IMR-90 (cell line): Measurements from ENCODE around the gene ATP1A1. TPM values are rescaled to one million over a fixed set of nuclear protein-coding genes. Genes with fewer than 3 reads are reported as not detected.

Experiments
- ATAC-seq: fragments of 200-7000 bp; cut with Tn5 transposase; 2 replicates; pipeline ENCODE4 v1.9.1; 2020; ENCODE audit warnings: low read depth, mild to moderate bottlenecking, moderate library complexity
- BruUV-seq: library from RNA; stranded (reverse); fragments of 400-500 nt; replicated peaks from 2 replicates; lab custom pipeline; 2021; lab: Mats Ljungman, UMichigan
- CTCF ChIA-PET: fragments of 300-600 bp; formaldehyde crosslinking; extraction: SDS; loops from one replicate; lab custom pipeline; 2021; ENCODE audit warnings: antibody characterized with exemption; lab: Yijun Ruan, JAX
- POLR2A ChIA-PET: fragments of 300-600 bp; sonication (Branson Sonifier 250); formaldehyde crosslinking; loops from one replicate; lab custom pipeline; 2022; ENCODE audit warnings: antibody characterized with exemption; ENCODE audit not compliant: unreplicated experiment; lab: Charles Lee
- DNase-seq: peaks from one replicate; pipeline ENCODE4 v3.0.0; 2013
- H2AFZ ChIP-seq: replicated peaks from 2 replicates; pipeline ENCODE3; 2013; ENCODE audit warnings: low read length, mild to moderate bottlenecking; ENCODE audit not compliant: poor library complexity
- H2AK5ac ChIP-seq: 2 replicates; pipeline ENCODE4 v1.6.1; 2013; ENCODE audit warnings: low read depth, low read length, inconsistent platforms
- H2AK9ac ChIP-seq: replicated peaks from 2 replicates; pipeline ENCODE3; 2013; ENCODE audit warnings: mild to moderate bottlenecking, low read depth, low read length, moderate library complexity; ENCODE audit not compliant: poor library complexity
- H2BK120ac ChIP-seq: 2 replicates; pipeline ENCODE4 v1.6.1; 2013; ENCODE audit warnings: low read depth, low read length, inconsistent platforms
- H2BK15ac ChIP-seq: 3 replicates; pipeline ENCODE4 v1.6.1; 2013; ENCODE audit warnings: low read depth, low read length, inconsistent platforms
- H2BK20ac ChIP-seq: 2 replicates; pipeline ENCODE4 v1.6.1; 2013; ENCODE audit warnings: low read depth, mild to moderate bottlenecking, inconsistent platforms, low read length, moderate library complexity
- H2BK5ac ChIP-seq: 2 replicates; pipeline ENCODE4 v1.6.1; 2013; ENCODE audit warnings: mild to moderate bottlenecking, low read depth, low read length, inconsistent platforms; ENCODE audit not compliant: poor library complexity, severe bottlenecking
- H3K14ac ChIP-seq: replicated peaks from 2 replicates; pipeline ENCODE4 v1.6.1; 2013; ENCODE audit warnings: low read depth, low read length, inconsistent platforms
- H3K18ac ChIP-seq: 2 replicates; pipeline ENCODE4 v1.6.1; 2013; ENCODE audit warnings: low read depth, low read length, control low read depth
- H3K23ac ChIP-seq: 2 replicates; pipeline ENCODE4 v1.6.1; 2013; ENCODE audit warnings: low read depth, low read length, inconsistent platforms
- H3K27ac ChIP-seq: 2 replicates; pipeline ENCODE4 v1.5.1; 2013; ENCODE audit warnings: mild to moderate bottlenecking, control low read depth, low read length; ENCODE audit not compliant: insufficient read depth
- H3K27me3 ChIP-seq: 2 replicates; pipeline ENCODE4 v1.6.1; 2013; ENCODE audit warnings: low read length; ENCODE audit not compliant: control insufficient read depth, insufficient read depth
- H3K36me3 ChIP-seq: 2 replicates; pipeline ENCODE4 v1.6.1; 2013; ENCODE audit warnings: low read length, mixed read lengths; ENCODE audit not compliant: control insufficient read depth, insufficient read depth
- H3K4ac ChIP-seq: 2 replicates; pipeline ENCODE4 v1.6.1; 2013; ENCODE audit warnings: low read depth, low read length, inconsistent platforms
- H3K4me1 ChIP-seq: 2 replicates; pipeline ENCODE4 v1.6.1; 2013; ENCODE audit warnings: low read length, mixed read lengths; ENCODE audit not compliant: control insufficient read depth, insufficient read depth
- H3K4me2 ChIP-seq: 2 replicates; pipeline ENCODE4 v1.6.1; 2013; ENCODE audit warnings: low read depth, mild to moderate bottlenecking, control low read depth, low read length, moderate library complexity
- H3K4me3 ChIP-seq: 2 replicates; pipeline ENCODE4 v1.5.1; 2013; ENCODE audit warnings: low read depth, mild to moderate bottlenecking, control low read depth, low read length, moderate library complexity; ENCODE audit not compliant: insufficient read depth
- H3K56ac ChIP-seq: 2 replicates; pipeline ENCODE4 v1.6.1; 2013; ENCODE audit warnings: low read length, inconsistent platforms; ENCODE audit not compliant: insufficient read depth; ENCODE audit errors: extremely low read depth
- H3K79me1 ChIP-seq, 2 experiments: 2 replicates each; pipeline ENCODE4 v1.6.1; 2013; ENCODE audit warnings: low read length in 2 of 2, inconsistent platforms in 1 of 2, low read depth in 1 of 2
- H3K9ac ChIP-seq: 2 replicates; pipeline ENCODE4 v1.6.1; 2013; ENCODE audit warnings: low read depth, low read length, control low read depth
- H3K9me1 ChIP-seq: 2 replicates; pipeline ENCODE4 v1.6.1; 2013; ENCODE audit warnings: low read length, inconsistent platforms; ENCODE audit not compliant: insufficient read depth
- H3K9me3 ChIP-seq: 2 replicates; pipeline ENCODE4 v1.6.1; 2013; ENCODE audit warnings: low read length; ENCODE audit not compliant: control insufficient read depth, insufficient read depth
- H4K20me1 ChIP-seq: 2 replicates; pipeline ENCODE4 v1.6.1; 2013; ENCODE audit warnings: low read length, inconsistent platforms; ENCODE audit not compliant: insufficient read depth
- H4K5ac ChIP-seq: 2 replicates; pipeline ENCODE4 v1.6.1; 2013; ENCODE audit warnings: mild to moderate bottlenecking, low read depth, low read length, control low read depth
- H4K8ac ChIP-seq, 2 experiments: 2 replicates each; pipeline ENCODE4 v1.6.1; 2013; ENCODE audit warnings: low read depth in 2 of 2, low read length in 2 of 2, control low read depth in 1 of 2, inconsistent platforms in 1 of 2
- H4K91ac ChIP-seq: 2 replicates; pipeline ENCODE4 v1.6.1; 2013; ENCODE audit warnings: low read depth, low read length, inconsistent platforms; ENCODE audit not compliant: insufficient read depth
- BHLHE40 ChIP-seq: fragments of 150-350 bp; IDR thresholded peaks from 2 replicates; pipeline ENCODE4 v1.6.1; 2016; ENCODE audit warnings: mild to moderate bottlenecking, low read depth, low read length
- CHD1 ChIP-seq: IDR thresholded peaks from 2 replicates; pipeline ENCODE4 v1.6.1; 2012; ENCODE audit warnings: low read depth, low read length, improper control_type of control experiment
- FOS ChIP-seq: fragments of 150-350 bp; IDR thresholded peaks from 2 replicates; pipeline ENCODE4 v1.6.1; 2016; ENCODE audit warnings: low read depth, low read length
- MAFK ChIP-seq: IDR thresholded peaks from 2 replicates; pipeline ENCODE4 v1.6.1; 2012; ENCODE audit warnings: low read depth, low read length, improper control_type of control experiment
- MAZ ChIP-seq: IDR thresholded peaks from 2 replicates; pipeline ENCODE4 v1.6.1; 2012; ENCODE audit warnings: low read depth, mild to moderate bottlenecking, low read length, improper control_type of control experiment, moderate library complexity, borderline replicate concordance
- MXI1 ChIP-seq: IDR thresholded peaks from 2 replicates; pipeline ENCODE4 v1.6.1; 2012; ENCODE audit warnings: low read depth, mild to moderate bottlenecking, low read length, moderate library complexity, borderline replicate concordance
- NFE2L2 ChIP-seq: fragments of 150-350 bp; IDR thresholded peaks from 2 replicates; pipeline ENCODE4 v1.6.1; 2016; ENCODE audit warnings: low read depth, mild to moderate bottlenecking, low read length
- POLR2A ChIP-seq: IDR thresholded peaks from 2 replicates; pipeline ENCODE4 v1.6.1; 2012; ENCODE audit warnings: mild to moderate bottlenecking, low read depth, low read length
- RAD21 ChIP-seq: IDR thresholded peaks from 2 replicates; pipeline ENCODE4 v1.6.1; 2012; ENCODE audit warnings: low read length, improper control_type of control experiment
- RFX5 ChIP-seq: IDR thresholded peaks from 2 replicates; pipeline ENCODE4 v1.8.0; 2012; ENCODE audit warnings: low read depth, mild to moderate bottlenecking, low read length, moderate library complexity
- WGBS, 2 experiments: methylation state at CpG; one replicate each; pipeline versions ENCODE4 v1.1.5 to v1.1.7; 2013; ENCODE audit warnings: missing lambda C conversion rate in 2 of 2; ENCODE audit not compliant: insufficient read length in 1 of 2; ENCODE audit errors: extremely low coverage in 2 of 2; 5-methylcytosine and 5-hydroxymethylcytosine counted together
- dilution Hi-C: fragments of 300-500 bp; cut with HindIII; formaldehyde crosslinking; loops from one replicate; pipeline ENCODE4 v1.14.3; 2018; ENCODE audit warnings: low sequenced_read_pairs; ENCODE audit not compliant: unreplicated experiment
- in situ Hi-C: fragments of 300-500 bp; cut with MboI; formaldehyde crosslinking; loops from 3 replicates; pipeline ENCODE4 v1.14.3; 2019; ENCODE audit warnings: low sequenced_read_pairs, inconsistent platforms, mixed read lengths
- intact Hi-C: fragments of 100-400 bp; cut with micrococcal nuclease; formaldehyde crosslinking; loops from 2 replicates; pipeline ENCODE4 v1.10.0; 2022
- polyA plus RNA-seq, 3 experiments: library from polyadenylated mRNA; depleted of rRNA; stranded (reverse); fragments of >200 nt; gene quantifications; 2 replicates each; pipeline ENCODE4 v1.2.3, GENCODE V29; 2012; ENCODE audit warnings: low replicate concordance in 1 of 3
- total RNA-seq: library from RNA; depleted of rRNA; stranded (reverse); fragments of >200 nt; gene quantifications from 2 replicates; pipeline ENCODE4 v1.2.3, GENCODE V29; 2012
- TF ChIP-seq, protein P1 (sequence below): fragments of 150-350 bp; IDR thresholded peaks from 2 replicates; pipeline ENCODE4 v1.6.1; 2016; ENCODE audit warnings: low read depth, mild to moderate bottlenecking, low read length, moderate library complexity, borderline replicate concordance
- TF ChIP-seq, protein P2 (sequence below): fragments of 150-350 bp; IDR thresholded peaks from 2 replicates; pipeline ENCODE4 v1.6.1; 2017; ENCODE audit warnings: mild to moderate bottlenecking, antibody characterized with exemption, low read length, low read depth

The ATP1A1 gene
- total and polyA plus RNA-seq, 2 of the 4 experiments (the other 2 are of a cell fraction) = 116 to 125 TPM

DNA sequence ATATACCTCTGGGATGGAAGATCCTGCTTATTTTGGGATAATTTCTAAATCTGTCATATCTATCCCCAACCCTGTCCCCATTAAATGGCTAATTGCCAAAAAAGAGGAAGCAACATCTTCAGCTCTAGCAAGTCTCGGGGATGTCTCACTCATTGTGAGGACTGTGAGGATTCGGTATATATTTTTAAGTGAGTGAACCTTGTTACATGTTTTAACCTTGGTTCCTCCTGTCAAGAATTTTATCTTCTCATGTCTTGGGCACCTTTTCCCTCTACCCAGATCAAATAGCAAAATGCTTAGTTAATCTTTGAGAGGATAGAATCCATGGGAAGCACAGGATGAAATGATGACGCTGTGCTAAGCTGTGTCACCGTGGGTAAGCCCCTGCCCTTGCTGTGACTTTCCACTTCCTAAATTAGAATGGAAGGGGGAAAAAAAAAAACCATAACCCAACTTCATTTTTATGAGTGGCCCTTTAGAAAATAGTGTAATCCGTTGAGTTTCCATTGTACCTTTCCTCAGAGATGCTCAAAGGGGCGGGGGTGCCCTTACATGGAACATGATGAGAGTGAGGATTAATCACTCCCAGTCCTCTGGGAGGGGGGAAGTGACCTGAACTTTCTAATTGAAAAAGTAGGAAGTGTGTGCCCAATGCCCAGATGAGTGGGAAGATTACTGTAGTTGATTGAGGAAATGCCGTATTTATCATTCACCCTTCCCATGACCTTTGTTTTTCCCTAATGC, 7.6 kb downstream of the ATP1A1 start:
- BruUV-seq = no TSS peak
- no peak overlapping the region for H4K5ac ChIP-seq
- ChIA-PET POLR2A (no interaction called here), CTCF (no interaction called here)
- dilution Hi-C loops = no loop called here
- H2BK15ac ChIP-seq = no peak overlapping the region
- no peak overlapping the region for H3K4me2 ChIP-seq
- WGBS, 2 experiments = no CpG with 5 or more reads among the region's 7 CpGs
- peaks cover 29 to 62% of the 10 kb centered on the region in 2 experiments for H3K79me1 ChIP-seq
- H3K14ac ChIP-seq = no peak overlapping the region
- H3K36me3 ChIP-seq = peaks cover 4% of the 10 kb centered on the region
- H3K4me1 ChIP-seq = peaks cover 17% of the 10 kb centered on the region
- H3K4me3 ChIP-seq = no peak overlapping the region
- H2AK5ac ChIP-seq = no peak overlapping the region
- no peak overlapping the region for H3K4ac ChIP-seq
- H2BK5ac ChIP-seq = no peak overlapping the region
- ATAC-seq = no peak
- TF ChIP-seq POLR2A = no peak
- no peak for TF ChIP-seq RFX5
- no peak for TF ChIP-seq MXI1
- no peak for TF ChIP-seq BHLHE40
- TF ChIP-seq, protein P1, sequence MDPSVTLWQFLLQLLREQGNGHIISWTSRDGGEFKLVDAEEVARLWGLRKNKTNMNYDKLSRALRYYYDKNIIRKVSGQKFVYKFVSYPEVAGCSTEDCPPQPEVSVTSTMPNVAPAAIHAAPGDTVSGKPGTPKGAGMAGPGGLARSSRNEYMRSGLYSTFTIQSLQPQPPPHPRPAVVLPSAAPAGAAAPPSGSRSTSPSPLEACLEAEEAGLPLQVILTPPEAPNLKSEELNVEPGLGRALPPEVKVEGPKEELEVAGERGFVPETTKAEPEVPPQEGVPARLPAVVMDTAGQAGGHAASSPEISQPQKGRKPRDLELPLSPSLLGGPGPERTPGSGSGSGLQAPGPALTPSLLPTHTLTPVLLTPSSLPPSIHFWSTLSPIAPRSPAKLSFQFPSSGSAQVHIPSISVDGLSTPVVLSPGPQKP = no peak
- no peak for TF ChIP-seq MAZ
- no peak for TF ChIP-seq MAFK
- TF ChIP-seq FOS = no peak
- no peak for TF ChIP-seq RAD21
- TF ChIP-seq, protein P2, sequence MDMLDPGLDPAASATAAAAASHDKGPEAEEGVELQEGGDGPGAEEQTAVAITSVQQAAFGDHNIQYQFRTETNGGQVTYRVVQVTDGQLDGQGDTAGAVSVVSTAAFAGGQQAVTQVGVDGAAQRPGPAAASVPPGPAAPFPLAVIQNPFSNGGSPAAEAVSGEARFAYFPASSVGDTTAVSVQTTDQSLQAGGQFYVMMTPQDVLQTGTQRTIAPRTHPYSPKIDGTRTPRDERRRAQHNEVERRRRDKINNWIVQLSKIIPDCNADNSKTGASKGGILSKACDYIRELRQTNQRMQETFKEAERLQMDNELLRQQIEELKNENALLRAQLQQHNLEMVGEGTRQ = no peak
- no peak for TF ChIP-seq CHD1
- TF ChIP-seq NFE2L2 = no peak
- no peak overlapping the region for H2BK20ac ChIP-seq
- no peak overlapping the region for H2AK9ac ChIP-seq
- no peak overlapping the region for H3K9ac ChIP-seq
- no peaks in the 10 kb centered on the region for H3K27me3 ChIP-seq
- H3K56ac ChIP-seq = no peak overlapping the region
- no peak overlapping the region for H4K8ac ChIP-seq
- H2BK120ac ChIP-seq = no peak overlapping the region
- H4K20me1 ChIP-seq = peaks cover 49% of the 10 kb centered on the region
- H3K18ac ChIP-seq = no peak overlapping the region
- no peaks in the 10 kb centered on the region for H3K9me3 ChIP-seq
- no peak for DNase-seq
- H3K9me1 ChIP-seq = peaks cover 9% of the 10 kb centered on the region; the same call in 1 of the 2 replicates
- H3K23ac ChIP-seq = no peak overlapping the region
- no peak overlapping the region for H2AFZ ChIP-seq
- intact Hi-C loops = no loop called here
- in situ Hi-C loops = no loop called here
- no peak overlapping the region for H4K91ac ChIP-seq
- H3K27ac ChIP-seq = no peak overlapping the region
